DND-41 (cell line): Measurements from ENCODE around the gene C6orf132.

ENCODE experiments used
- CTCF ChIP-seq: IDR thresholded peaks from 2 replicates; pipeline ENCODE4 v1.5.1; 2012; ENCODE audit warnings: borderline replicate concordance, low read length, moderate library complexity, mild to moderate bottlenecking; ENCODE audit not compliant: poor library complexity, severe bottlenecking; ENCODE audit errors: extremely low read depth
- EZH2 ChIP-seq: IDR thresholded peaks from 3 replicates; pipeline ENCODE4 v1.6.1; 2012; ENCODE audit warnings: borderline replicate concordance, low read depth, mild to moderate bottlenecking, moderate library complexity, low read length, inconsistent platforms; ENCODE audit not compliant: severe bottlenecking

- TF ChIP-seq CTCF (no peak), EZH2 (no peak)
These were observed 47.3 kb downstream of the C6orf132 start for GRCh38 chr6:42095094-42095493.
